ENCODE data around the gene SLC6A8.

The SLC6A8 gene

GRCh38 chrX:153687121-153688039 lies at the start of gene SLC6A8:
Gene SLC6A8 (plus strand): TSS chrX:153687926. CDS start chrX:153688575, 649 bp downstream.
- no peaks in the 10 kb centered on the region for H3K4me1 Mint-ChIP-seq (ENCODE audit: low read depth)
- H3K9me3 Mint-ChIP-seq: no peaks in the 10 kb centered on the region
- no peak within 1 kb of the TSS for H3K27ac Mint-ChIP-seq
- H3K36me3 Mint-ChIP-seq (ENCODE audit: low read depth): no peaks in the 10 kb centered on the region
- H3K27me3 Mint-ChIP-seq: peaks cover 49% of the 10 kb centered on the region
- H3K4me3 Mint-ChIP-seq: peak within 1 kb of the TSS; percentile 67
- peak; percentile 59 for DNase-seq

GRCh38 chrX:153638041-153638371 lies 49.7 kb upstream of the SLC6A8 start:
- Mint-ChIP-seq H3K9me3 (no peaks in the 10 kb centered on the region), H3K27me3 (peaks cover 52% of the 10 kb centered on the region), H3K36me3 (ENCODE audit: low read depth) (no peaks in the 10 kb centered on the region), H3K4me1 (ENCODE audit: low read depth) (peaks cover 8% of the 10 kb centered on the region), H3K4me3 (no peak overlapping the region), H3K27ac (no peak overlapping the region)
- DNase-seq: no peak

- peaks cover 10% of the 10 kb centered on the region for H3K4me1 Mint-ChIP-seq (ENCODE audit: low read depth)
- no peaks in the 10 kb centered on the region for H3K36me3 Mint-ChIP-seq (ENCODE audit: low read depth)
- no peak overlapping the region for H3K27ac Mint-ChIP-seq
- no peak for DNase-seq
- no peaks in the 10 kb centered on the region for H3K9me3 Mint-ChIP-seq
- peaks cover 58% of the 10 kb centered on the region for H3K27me3 Mint-ChIP-seq
- H3K4me3 Mint-ChIP-seq: no peak overlapping the region
Measured at GRCh38 chrX:153638436-153639176, 49.1 kb upstream of the SLC6A8 start.

- H3K27me3 Mint-ChIP-seq: peaks cover 59% of the 10 kb centered on the region
- no peak overlapping the region for H3K27ac Mint-ChIP-seq
- H3K9me3 Mint-ChIP-seq: no peaks in the 10 kb centered on the region
- H3K4me3 Mint-ChIP-seq: no peak overlapping the region
- peaks cover 11% of the 10 kb centered on the region for H3K4me1 Mint-ChIP-seq (ENCODE audit: low read depth)
- no peak for DNase-seq
- H3K36me3 Mint-ChIP-seq (ENCODE audit: low read depth): no peaks in the 10 kb centered on the region
Measured at GRCh38 chrX:153639177-153640044, 48.3 kb upstream of the SLC6A8 start.

- Mint-ChIP-seq H3K4me1 (ENCODE audit: low read depth) (peaks cover 11% of the 10 kb centered on the region), H3K36me3 (ENCODE audit: low read depth) (no peaks in the 10 kb centered on the region), H3K27me3 (peaks cover 59% of the 10 kb centered on the region), H3K27ac (no peak overlapping the region), H3K4me3 (no peak overlapping the region), H3K9me3 (no peaks in the 10 kb centered on the region)
- no peak for DNase-seq
Measured at GRCh38 chrX:153640045-153640686, 47.6 kb upstream of the SLC6A8 start.

- Mint-ChIP-seq H3K4me3 (no peak overlapping the region), H3K27me3 (peaks cover 66% of the 10 kb centered on the region)
Measured at GRCh38 chrX:153640736-153641575, 46.8 kb upstream of the SLC6A8 start.

GRCh38 chrX:153641627-153642026 lies 46.1 kb upstream of the SLC6A8 start:
- Mint-ChIP-seq H3K27ac (no peak overlapping the region), H3K27me3 (peaks cover 73% of the 10 kb centered on the region), H3K36me3 (ENCODE audit: low read depth) (no peaks in the 10 kb centered on the region), H3K9me3 (no peaks in the 10 kb centered on the region), H3K4me1 (ENCODE audit: low read depth) (peaks cover 11% of the 10 kb centered on the region), H3K4me3 (no peak overlapping the region)
- peak; percentile 31 for DNase-seq

More at GRCh38 chrX:153640736-153641575, 46.8 kb upstream of the SLC6A8 start:
- H3K4me1 Mint-ChIP-seq (ENCODE audit: low read depth): peaks cover 11% of the 10 kb centered on the region
- DNase-seq: peak; percentile 30
- H3K36me3 Mint-ChIP-seq (ENCODE audit: low read depth): no peaks in the 10 kb centered on the region
- H3K27ac Mint-ChIP-seq: no peak overlapping the region
- H3K9me3 Mint-ChIP-seq: no peaks in the 10 kb centered on the region

GRCh38 chrX:153642051-153642654 lies 45.6 kb upstream of the SLC6A8 start:
- no peak overlapping the region for H3K4me3 Mint-ChIP-seq
- H3K9me3 Mint-ChIP-seq: no peaks in the 10 kb centered on the region
- H3K27ac Mint-ChIP-seq: no peak overlapping the region
- DNase-seq: peak; percentile 32
- peaks cover 73% of the 10 kb centered on the region for H3K27me3 Mint-ChIP-seq
- H3K4me1 Mint-ChIP-seq (ENCODE audit: low read depth): peaks cover 11% of the 10 kb centered on the region
- no peaks in the 10 kb centered on the region for H3K36me3 Mint-ChIP-seq (ENCODE audit: low read depth)

- Mint-ChIP-seq H3K9me3 (no peaks in the 10 kb centered on the region), H3K4me3 (peak overlapping the region; percentile 45), H3K4me1 (ENCODE audit: low read depth) (peaks cover 11% of the 10 kb centered on the region), H3K27me3 (peaks cover 73% of the 10 kb centered on the region), H3K27ac (no peak overlapping the region), H3K36me3 (ENCODE audit: low read depth) (no peaks in the 10 kb centered on the region)
- DNase-seq: peak; percentile 31
Measured at GRCh38 chrX:153642655-153643430, 44.9 kb upstream of the SLC6A8 start.

GRCh38 chrX:153643431-153644351 lies 44.0 kb upstream of the SLC6A8 start:
- peak; percentile 38 for DNase-seq
- H3K27me3 Mint-ChIP-seq: peaks cover 71% of the 10 kb centered on the region
- H3K27ac Mint-ChIP-seq: no peak overlapping the region
- H3K4me1 Mint-ChIP-seq (ENCODE audit: low read depth): peaks cover 11% of the 10 kb centered on the region
- H3K36me3 Mint-ChIP-seq (ENCODE audit: low read depth): no peaks in the 10 kb centered on the region
- H3K9me3 Mint-ChIP-seq: no peaks in the 10 kb centered on the region
- no peak overlapping the region for H3K4me3 Mint-ChIP-seq

GRCh38 chrX:153644356-153645125 lies 43.2 kb upstream of the SLC6A8 start:
- Mint-ChIP-seq H3K4me3 (no peak overlapping the region), H3K9me3 (no peaks in the 10 kb centered on the region), H3K4me1 (ENCODE audit: low read depth) (peaks cover 11% of the 10 kb centered on the region), H3K36me3 (ENCODE audit: low read depth) (no peaks in the 10 kb centered on the region), H3K27me3 (peaks cover 67% of the 10 kb centered on the region), H3K27ac (no peak overlapping the region)
- peak; percentile 31 for DNase-seq
